HG02852 (cell line): ENCODE results near the gene LTB4R2.
A peak's percentile ranks its signal among the peaks of the same experiment; 100 is the strongest.

Experiments
- ATAC-seq: cut with Tn5 transposase; IDR thresholded peaks from one replicate; pipeline ENCODE4 v1.9.1; 2021; ENCODE audit warnings: mild to moderate bottlenecking, moderate library complexity; ENCODE audit not compliant: unreplicated experiment

Gene LTB4R2

GRCh38 chr14:24277071-24277470, 32.9 kb upstream of the LTB4R2 start:
- ATAC-seq = no peak

DNA sequence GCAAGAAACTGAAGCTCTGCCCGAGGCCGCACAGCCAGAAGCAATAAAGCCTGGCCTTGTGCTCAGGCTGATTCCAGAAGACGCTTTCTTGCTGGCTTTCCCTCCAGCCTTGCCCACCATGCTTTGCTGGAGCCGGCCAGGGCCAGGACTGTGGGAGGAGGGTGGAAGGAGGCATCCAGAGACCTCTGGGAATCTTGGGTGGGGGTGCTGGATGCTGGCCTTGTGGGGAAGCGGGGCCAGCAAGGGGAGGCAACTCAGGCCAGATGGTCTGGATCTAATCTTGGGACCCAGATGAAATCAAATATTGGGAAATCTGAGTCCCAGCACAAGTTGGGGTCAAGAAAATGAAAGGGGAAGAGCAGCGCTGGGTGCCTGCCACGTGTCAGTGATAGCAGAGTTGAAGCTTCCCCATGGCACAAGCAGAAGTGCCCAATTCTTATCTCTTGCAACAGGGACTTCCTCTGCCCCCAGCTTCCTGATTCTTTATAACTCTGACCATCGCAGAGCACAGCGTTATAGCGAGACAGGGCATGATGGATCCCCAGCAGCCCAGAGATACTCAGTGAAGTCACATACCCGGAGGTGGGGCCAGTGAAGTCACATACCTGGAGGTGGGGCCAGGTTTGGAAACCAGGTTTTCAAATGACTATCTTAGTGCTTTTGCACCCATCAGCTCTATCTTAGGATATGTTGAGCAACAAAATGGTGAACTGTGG, 32.2 kb upstream of the LTB4R2 start:
- ATAC-seq = no peak

DNA sequence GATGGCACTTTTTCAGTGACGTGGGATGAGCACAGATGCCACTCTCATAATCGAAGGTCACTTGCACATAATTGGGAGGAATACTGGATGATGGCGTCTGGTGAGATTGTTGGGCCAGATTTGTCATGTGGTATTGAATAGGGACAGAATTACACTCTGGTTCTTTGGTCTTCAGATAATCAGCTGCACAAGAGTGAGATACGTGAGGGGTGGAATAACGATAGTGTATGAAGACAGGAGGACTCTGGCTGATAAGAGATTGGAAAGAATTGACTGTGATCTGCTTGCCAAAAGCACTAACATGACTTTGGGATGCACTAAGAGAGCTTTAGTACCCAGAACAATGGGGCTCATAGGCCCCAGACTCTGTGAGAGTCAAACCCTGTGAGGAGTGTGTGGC, 31.5 kb upstream of the LTB4R2 start:
- no peak for ATAC-seq

DNA sequence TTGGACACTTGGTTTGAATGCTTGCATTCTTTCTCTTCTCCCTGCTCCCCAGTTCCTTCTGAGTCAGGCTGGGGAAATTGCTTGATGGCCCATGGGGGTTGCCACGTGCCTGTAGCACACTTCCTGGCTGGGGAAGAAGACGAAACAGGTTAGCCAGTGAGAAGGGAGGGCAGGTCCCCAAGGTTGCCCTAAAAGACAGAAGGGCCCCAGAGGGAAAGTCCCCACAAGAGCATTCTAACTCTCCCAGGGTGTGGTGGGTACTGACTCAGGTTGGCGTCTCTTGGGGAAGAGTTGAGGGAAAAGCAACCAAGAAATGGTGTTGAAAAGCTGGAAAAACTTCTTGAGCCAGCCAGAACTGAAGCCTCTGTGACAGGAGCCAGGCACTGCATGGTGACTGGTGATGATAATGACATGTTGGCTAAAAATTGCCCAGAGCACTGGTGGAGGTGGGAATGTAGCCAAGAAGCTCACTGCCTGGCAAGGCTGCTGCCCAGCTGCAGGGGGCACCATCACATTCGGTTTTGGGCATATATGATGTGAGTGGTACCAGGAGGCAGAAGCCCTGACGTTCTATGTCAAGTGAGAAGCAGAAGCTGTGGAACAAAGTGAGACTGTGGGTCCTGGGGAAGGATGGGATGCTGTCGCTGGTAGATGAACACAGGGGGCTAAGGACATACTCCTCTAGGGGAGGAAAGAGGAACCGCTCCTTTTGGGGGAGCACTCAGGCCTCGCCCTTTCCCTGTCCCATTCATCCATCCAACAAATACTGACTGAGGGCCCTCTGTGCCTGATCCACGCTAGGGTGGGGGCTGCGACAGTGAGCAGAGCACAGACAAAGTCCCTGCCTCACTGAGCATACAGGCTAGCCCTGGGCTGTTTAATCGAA, 30.4 kb upstream of the LTB4R2 start:
- ATAC-seq = peak; percentile 61

DNA sequence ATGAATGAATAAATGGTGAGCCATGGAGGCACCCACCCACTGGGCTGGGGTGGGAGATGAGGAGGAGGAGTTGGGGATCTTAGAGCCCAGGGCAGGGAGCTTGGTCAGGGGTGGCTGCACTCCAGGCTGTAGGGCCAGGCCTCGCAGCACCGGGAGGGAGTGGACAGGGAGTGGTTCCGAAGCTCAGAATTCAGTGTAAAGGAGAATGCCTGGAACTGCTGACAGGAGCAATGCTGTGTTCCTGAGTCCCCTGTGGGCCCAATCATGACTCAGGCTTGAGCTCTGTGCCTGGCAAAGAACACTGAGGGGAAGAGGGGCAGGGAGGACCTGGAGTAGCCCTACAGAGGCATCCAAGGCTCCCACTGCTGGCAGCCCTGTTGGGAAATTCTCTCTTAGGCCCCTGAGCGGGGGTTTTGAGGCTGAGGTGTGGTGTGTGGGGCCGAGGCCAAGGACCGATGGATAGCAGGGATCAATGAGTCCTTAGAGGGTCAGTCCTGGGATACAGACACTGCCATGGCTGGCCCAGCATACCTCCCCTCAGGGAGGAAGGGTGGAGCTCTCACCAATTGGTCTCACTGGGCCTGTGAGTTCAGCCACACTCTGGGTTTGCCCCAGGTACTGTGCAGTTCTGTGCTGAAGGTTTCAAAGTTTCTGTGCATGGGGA, 29.0 kb upstream of the LTB4R2 start:
- no peak for ATAC-seq

DNA sequence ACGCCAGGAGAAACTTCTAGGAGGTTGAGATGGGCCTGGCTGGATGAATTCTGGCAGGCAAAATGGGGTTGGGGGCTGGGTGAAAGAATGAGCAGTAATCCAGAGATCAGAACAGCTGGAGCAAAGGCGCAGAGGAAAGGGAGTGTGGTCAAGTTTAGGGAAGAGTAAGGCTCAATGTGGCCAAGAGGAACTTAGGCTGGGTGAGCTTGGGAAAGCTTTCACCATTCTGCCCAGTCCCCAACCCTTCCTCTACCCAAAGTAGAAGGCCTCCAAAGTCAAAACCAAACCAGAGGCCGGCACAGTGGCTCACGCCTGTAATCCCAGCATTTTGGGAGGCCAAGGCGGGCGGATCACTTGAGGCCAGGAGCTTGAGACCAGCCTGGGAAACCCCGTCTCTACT, 28.3 kb upstream of the LTB4R2 start:
- ATAC-seq = no peak

DNA sequence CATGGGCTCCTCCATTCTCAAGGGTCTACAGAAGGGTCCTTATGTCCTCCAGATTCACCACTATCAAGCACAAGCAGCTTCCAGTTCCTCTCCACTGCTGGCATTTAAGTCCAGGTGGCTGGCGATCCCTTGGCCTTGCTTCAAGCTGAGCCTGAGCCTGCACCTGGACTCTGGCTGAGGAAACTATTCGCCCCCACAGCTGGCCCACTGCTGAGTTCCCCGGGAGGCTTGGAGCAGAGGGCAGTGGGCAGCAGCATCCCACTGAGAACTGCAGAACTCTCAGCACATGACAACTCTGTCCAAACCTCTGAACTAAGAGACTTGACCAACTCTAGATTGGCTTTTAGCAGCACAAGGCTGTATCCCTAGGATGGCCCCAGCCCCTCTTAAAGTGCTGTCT, 27.2 kb upstream of the LTB4R2 start:
- no peak for ATAC-seq

GRCh38 chr14:24283796-24284460, 26.0 kb upstream of the LTB4R2 start:
- ATAC-seq = no peak

DNA sequence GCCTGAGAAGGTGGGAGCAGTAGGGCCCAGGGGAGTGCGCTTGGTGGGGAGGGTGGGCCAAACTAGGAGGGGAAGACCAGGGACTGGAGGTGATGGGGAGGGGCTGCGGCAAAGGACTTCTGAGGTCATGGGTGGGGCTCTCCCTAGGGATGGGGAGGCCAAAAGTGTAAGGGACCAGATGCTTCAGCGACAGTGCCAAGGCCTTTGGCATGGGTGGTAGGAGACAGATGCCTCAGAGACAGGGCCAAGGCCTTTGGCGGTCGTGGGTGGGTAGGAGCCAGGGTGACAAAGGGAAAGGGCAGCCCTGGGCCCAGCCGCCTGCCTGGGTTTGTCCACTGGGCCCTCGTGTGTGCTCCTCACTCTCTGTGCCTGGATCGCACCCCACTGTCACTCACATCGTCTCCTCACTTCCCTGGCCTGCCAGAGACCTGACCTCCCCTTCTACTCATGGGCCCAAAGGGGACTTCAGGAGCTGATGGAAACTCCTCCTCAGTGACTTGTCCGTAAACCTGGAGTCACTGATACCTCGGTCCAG, 25.4 kb upstream of the LTB4R2 start:
- ATAC-seq = no peak

DNA sequence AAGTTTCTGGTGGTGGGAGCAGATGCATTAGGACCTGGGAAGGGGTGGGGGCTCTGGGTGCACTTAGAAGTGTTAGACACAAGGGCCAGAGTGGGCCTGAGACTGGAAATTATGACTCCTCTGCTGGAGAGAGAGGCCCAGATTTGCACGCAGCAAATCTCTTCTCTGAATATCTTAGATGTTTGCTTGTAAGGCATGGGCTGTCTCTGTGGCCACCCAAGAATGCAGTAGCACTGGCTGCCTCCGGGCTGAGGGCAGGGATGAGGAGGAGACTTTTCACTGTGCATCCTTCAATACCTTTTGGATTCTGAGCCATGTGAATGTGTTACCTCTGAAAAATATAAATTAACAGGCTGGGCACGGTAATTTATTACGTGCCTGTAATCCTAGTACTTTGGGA, 24.6 kb upstream of the LTB4R2 start:
- ATAC-seq = no peak

DNA sequence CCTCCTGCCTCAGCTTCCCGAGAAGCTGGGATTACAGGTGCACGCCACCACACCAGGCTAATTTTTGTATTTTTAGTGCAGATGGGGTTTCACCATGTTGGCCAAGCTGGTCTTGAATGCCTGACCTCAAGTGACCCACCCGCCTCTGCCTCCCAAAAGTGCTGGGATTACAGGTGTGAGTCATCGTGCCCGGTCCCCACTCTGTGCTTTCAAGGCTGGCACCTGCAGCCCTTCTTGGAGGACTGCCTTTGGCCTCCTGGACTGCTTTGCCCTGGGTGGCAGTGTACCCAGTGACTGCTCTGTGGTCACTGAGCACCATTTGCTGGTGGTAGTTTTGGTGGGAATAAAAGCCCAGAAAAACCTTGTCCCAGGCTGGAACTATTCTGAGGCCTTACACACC, 22.9 kb upstream of the LTB4R2 start:
- ATAC-seq = no peak

DNA sequence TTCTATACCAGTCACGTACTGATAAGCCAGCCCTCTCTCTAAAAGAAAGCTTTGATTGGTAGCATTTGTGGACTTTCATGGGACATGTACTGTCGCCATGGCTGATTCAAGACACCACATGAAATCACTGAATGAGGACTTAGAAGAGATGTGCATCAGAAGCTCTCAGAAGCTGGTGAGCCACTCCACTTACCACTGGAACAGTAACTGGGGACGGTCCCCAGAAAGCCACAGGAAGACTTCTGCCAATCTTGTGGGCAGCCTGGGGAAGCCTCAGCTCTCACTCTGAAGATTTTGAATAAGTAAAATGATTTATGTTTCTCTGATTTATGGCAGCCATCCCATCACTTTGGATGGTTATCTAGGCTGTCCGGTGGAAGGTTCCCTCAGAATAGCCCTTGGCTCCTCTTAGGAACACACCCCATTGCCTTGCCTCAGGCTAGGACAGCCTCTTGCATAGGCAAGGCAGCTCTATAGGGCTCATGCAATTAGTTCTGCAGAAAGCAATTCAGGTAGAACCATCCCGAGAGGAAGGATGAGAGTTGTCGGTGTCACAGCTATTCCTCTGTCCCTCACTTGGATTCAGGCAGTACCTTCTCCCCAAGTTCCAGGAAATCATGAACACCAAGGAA, 20.2 kb upstream of the LTB4R2 start:
- ATAC-seq = no peak

DNA sequence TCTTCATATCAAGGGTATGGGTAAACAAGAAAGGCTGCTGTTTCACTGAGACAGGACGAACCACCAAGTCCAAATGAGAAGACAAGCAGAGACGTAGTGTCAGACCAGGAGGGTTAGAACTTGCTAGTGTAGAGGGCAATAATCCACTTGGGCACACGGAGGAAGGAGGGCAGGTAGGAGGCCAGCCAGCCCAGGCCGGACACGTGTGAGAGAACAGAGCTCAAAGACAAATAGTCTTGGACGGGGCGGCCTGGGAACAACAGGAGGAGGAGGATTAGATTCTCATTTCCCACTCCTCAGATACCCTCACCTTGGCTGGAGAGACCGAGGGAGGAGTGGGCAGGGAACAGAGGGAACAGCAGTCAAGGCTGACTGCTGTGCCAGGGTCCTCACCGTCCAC, 19.2 kb upstream of the LTB4R2 start:
- no peak for ATAC-seq

- no peak for ATAC-seq
These were observed 18.4 kb upstream of the LTB4R2 start for GRCh38 chr14:24291446-24292117.

- no peak for ATAC-seq
These were observed 17.7 kb upstream of the LTB4R2 start for GRCh38 chr14:24292118-24292807.

DNA sequence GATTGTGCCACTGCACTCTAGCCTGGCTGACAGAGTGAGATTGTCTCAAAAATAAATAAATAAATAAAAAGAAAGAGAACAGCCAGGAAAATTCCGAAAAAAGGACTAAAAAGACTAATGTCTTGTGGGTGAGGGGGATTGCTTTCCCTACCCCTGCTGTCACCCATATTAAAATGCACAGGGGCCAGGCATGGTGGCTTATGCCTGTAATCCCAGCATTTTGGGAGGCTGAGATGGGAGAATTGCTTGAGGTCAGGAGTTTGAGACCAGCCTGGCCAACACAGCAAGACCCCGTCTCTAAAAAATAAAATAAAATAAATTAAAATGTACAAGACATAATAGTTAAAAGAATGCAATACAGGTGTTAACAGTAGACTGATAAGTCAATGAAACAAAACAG, 16.4 kb upstream of the LTB4R2 start:
- no peak for ATAC-seq

DNA sequence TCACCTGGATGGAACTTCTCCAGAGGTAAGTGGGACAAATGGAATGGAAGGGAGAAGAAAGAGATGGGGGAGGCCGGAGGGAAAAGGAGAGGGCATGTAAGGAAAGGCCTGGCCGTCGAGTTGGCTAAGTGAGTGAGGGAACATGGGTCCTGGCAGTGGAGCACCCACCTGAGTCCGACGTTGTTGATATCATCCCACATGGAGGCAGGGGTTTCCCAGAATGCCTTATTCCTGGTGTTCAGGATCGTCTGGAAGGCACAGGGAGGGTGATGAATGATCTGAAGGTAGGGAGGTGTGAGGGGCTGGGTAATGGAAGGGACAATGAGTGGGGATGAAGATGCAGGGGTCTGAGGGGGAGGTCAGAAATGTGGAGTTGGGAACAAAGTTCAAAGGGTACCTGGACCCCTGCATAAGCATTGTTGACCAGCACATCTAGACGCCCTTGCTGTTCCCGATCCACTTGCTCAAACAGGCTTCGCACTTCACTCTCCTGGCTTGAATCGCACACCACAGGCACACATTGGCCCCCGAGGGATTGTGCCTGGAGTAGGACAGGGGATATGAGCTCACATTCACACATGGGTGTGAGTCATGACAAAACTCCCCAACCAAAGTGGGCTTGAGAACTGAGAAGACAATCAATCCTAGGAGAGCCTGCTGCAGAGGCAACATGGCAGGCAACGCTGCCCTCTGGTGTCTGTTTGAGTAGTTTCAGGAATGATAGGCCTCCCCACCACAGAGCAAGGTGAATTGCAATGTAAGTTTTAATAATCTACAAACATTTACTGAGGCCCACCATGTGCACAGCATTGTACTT, 13.4 kb upstream of the LTB4R2 start:
- peak; percentile 40 for ATAC-seq

- ATAC-seq = peak; percentile 22
These were observed 12.6 kb upstream of the LTB4R2 start for GRCh38 chr14:24297190-24297964.
